ENCODE measurements around the gene HOXB6. TPM values are rescaled to one million over a fixed set of nuclear protein-coding genes. Genes with fewer than 3 reads are reported as not detected.

HOXB6 gene
- total RNA-seq, 1 experiment from 2014 or later, result 0.92 TPM

- in situ Hi-C loops (cut with HindIII; ENCODE audit: low sequenced_read_pairs), result no loop called here
- peak; percentile 52 for DNase-seq (ENCODE audit: low spot score)
Observed at GRCh38 chr17:48636177-48637018, 31.6 kb upstream of the HOXB6 start.

- no peak for DNase-seq (ENCODE audit: low spot score)
- in situ Hi-C loops (cut with HindIII; ENCODE audit: low sequenced_read_pairs), result no loop called here
Observed at GRCh38 chr17:48634493-48635208, 29.9 kb upstream of the HOXB6 start.

GRCh38 chr17:48633266-48633677 is 28.5 kb upstream of the HOXB6 start:
- in situ Hi-C loops (cut with HindIII; ENCODE audit: low sequenced_read_pairs), result no loop called here
- no peak for DNase-seq (ENCODE audit: low spot score)

- in situ Hi-C loops (cut with HindIII; ENCODE audit: low sequenced_read_pairs), result no loop called here
- DNase-seq (ENCODE audit: low spot score), result no peak
Observed at GRCh38 chr17:48632579-48633265, 27.9 kb upstream of the HOXB6 start.

- in situ Hi-C loops (cut with HindIII; ENCODE audit: low sequenced_read_pairs), result no loop called here
- DNase-seq (ENCODE audit: low spot score), result no peak
Observed at GRCh38 chr17:48631693-48632578, 27.1 kb upstream of the HOXB6 start.

GRCh38 chr17:48630925-48631692 is 26.3 kb upstream of the HOXB6 start:
- in situ Hi-C loops (cut with HindIII; ENCODE audit: low sequenced_read_pairs), result no loop called here
- DNase-seq (ENCODE audit: low spot score), result no peak

- no peak for DNase-seq (ENCODE audit: low spot score)
- in situ Hi-C loops (cut with HindIII; ENCODE audit: low sequenced_read_pairs), result no loop called here
Observed at GRCh38 chr17:48630009-48630924, 25.5 kb upstream of the HOXB6 start.

GRCh38 chr17:48629411-48629759 is 24.6 kb upstream of the HOXB6 start:
- in situ Hi-C loops (cut with HindIII; ENCODE audit: low sequenced_read_pairs), result no loop called here
- DNase-seq (ENCODE audit: low spot score), result no peak

- DNase-seq (ENCODE audit: low spot score), result no peak
- in situ Hi-C loops (cut with HindIII; ENCODE audit: low sequenced_read_pairs), result no loop called here
Observed at GRCh38 chr17:48628649-48629410, 24.0 kb upstream of the HOXB6 start.

GRCh38 chr17:48627623-48628521 is 23.1 kb upstream of the HOXB6 start:
- DNase-seq (ENCODE audit: low spot score), result no peak
- in situ Hi-C loops (cut with HindIII; ENCODE audit: low sequenced_read_pairs), result no loop called here

- in situ Hi-C loops (cut with HindIII; ENCODE audit: low sequenced_read_pairs), result no loop called here
- no peak for DNase-seq (ENCODE audit: low spot score)
Observed at GRCh38 chr17:48627118-48627597, 22.4 kb upstream of the HOXB6 start.

GRCh38 chr17:48626245-48627117 is 21.7 kb upstream of the HOXB6 start, which contains the start of gene HOXB9:
TSS of gene HOXB9 (minus strand) at chr17:48626358. CDS start at chr17:48626269, 89 bp downstream.
- in situ Hi-C loops (cut with HindIII; ENCODE audit: low sequenced_read_pairs), result no loop called here
- DNase-seq (ENCODE audit: low spot score), result no peak

- DNase-seq (ENCODE audit: low spot score), result no peak
Observed at GRCh38 chr17:48625495-48626244, 20.9 kb upstream of the HOXB6 start.

More at GRCh38 chr17:48625495-48626244, 20.9 kb upstream of the HOXB6 start:
- in situ Hi-C loops (cut with HindIII; ENCODE audit: low sequenced_read_pairs), result no loop called here
